ENCODE results near the gene TOMM70. TPM values are rescaled to one million over a fixed set of nuclear protein-coding genes. Genes with fewer than 3 reads are reported as not detected.

The TOMM70 gene
- polyA plus RNA-seq, 3 donors from 2014 or later, result 10.0 to 15.4 (median 11.2) TPM

DNA sequence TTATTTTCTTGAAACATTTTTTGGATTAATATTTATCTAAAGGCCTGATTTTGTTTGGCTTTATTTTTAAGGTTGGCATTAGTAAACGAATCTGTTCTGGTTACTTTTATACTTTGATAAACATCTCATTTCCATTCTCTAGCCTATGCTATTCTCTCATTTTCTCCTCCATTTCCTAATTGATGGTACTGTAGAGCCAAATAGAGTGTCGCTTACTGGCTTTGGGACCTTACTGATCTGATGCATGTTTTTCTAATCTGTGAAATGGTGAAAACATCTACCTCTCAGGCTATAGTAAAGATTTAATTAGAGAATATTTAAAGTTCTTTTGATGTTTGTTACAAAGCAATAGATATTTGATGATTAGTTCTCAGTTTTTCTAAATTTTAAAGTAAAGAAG is 2.0 kb upstream of the TOMM70 start:
- H3K9me3 Mint-ChIP-seq, result peaks cover 2 to 9% (median 6%) of the 10 kb centered on the region in 6 donors
- H3K36me3 Mint-ChIP-seq, result peaks cover 6 to 8% (median 7%) of the 10 kb centered on the region in 3 donors
- no peak for DNase-seq
- peaks cover 34 to 51% of the 10 kb centered on the region in 2 donors for H3K4me1 Mint-ChIP-seq
- H3K27me3 Mint-ChIP-seq (ENCODE audit: low read depth in 3 of 3), result peaks cover 0 to 7% (median 6%) of the 10 kb centered on the region in 3 donors
- H3K4me3 Mint-ChIP-seq, result peak overlapping the region in 4 of 5 donors; percentile 60 to 96 (median 84)
- H3K27ac Mint-ChIP-seq, result peak overlapping the region in 1 of 6 donors; percentile 45

DNA sequence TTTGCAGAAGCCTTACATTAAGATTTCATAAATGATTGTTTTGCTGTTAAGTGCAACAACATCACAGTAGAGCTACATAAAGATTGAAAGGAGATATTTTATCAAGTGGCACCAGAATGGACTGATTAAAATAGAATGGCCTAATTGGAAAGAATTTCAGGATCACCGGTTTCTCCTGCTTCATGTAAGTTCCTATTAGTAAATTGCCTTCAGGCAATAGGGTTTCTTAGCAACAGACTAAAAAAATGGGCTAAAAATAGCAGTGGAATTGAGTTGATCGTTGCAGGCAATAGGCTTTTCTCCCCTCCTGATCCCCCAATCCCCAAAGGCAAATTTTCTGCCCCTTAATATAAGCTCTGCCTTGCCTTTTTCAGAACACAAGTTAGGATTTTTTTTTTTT is 1.4 kb upstream of the TOMM70 start:
- peaks cover under 1 to 2% (median under 1%) of the 10 kb centered on the region in 6 donors for H3K9me3 Mint-ChIP-seq
- peaks cover under 1 to 1% (median 1%) of the 10 kb centered on the region in 3 donors for H3K36me3 Mint-ChIP-seq
- peaks cover 36 to 58% of the 10 kb centered on the region in 2 donors for H3K4me1 Mint-ChIP-seq
- peak overlapping the region; percentile 81 to 95 (median 91) for H3K27ac Mint-ChIP-seq
- peaks cover 0 to 7% (median 6%) of the 10 kb centered on the region in 3 donors for H3K27me3 Mint-ChIP-seq (ENCODE audit: low read depth in 3 of 3)
- DNase-seq, result no peak
- peak overlapping the region; percentile 94 to 98 (median 96) for H3K4me3 Mint-ChIP-seq

DNA sequence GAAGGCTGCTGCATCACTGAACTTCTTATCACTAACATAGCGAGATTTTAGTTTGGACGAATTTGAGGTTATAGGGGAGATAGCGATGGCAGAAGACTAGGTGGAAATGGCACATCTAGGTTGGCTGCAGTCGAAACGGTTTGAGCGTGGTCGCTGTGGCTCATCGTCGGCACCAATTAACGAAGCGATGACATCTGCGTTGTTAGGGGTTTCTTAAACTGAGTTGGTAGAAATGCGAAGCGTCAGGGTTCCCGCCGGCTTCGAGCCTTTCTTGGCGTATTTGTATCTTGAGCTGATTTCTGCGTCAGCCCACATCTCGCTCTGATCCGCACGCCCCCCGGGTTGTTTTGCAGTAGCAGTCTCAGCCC is 769 bp upstream of the TOMM70 start:
- Mint-ChIP-seq H3K27me3 (ENCODE audit: low read depth in 3 of 3) (peaks cover 0 to 7% (median 6%) of the 10 kb centered on the region in 3 donors), H3K9me3 (no peaks in the 10 kb centered on the region), H3K27ac (peak overlapping the region; percentile 81 to 95 (median 91)), H3K4me1 (peaks cover 36 to 64% of the 10 kb centered on the region in 2 donors), H3K36me3 (no peaks in the 10 kb centered on the region), H3K4me3 (peak overlapping the region; percentile 94 to 98 (median 96))
- DNase-seq, result no peak

DNA sequence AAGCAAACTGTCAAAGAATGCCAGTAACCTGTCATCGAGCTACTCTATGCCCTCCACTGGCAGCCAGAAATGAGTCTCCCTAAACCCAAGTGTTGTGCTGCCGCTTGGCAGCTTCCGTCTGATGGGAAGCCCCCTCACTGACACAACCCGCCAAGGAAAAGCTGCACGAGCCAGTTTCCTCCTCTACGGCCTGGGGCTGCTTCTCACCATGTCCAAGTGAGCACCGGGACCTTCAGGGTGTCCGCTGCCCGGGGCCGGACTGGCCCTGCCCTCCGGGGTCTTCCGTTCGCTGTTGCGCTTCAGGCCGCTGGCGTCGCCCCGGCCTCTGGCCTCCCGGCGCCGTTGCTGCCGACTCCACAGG is 490 bp downstream of the TOMM70 start:
- Mint-ChIP-seq H3K4me3 (peak overlapping the region; percentile 94 to 98 (median 96)), H3K27ac (peak overlapping the region; percentile 79 to 94 (median 87)), H3K4me1 (peaks cover 39 to 76% of the 10 kb centered on the region in 2 donors), H3K27me3 (ENCODE audit: low read depth in 3 of 3) (peaks cover 0 to 7% (median 6%) of the 10 kb centered on the region in 3 donors), H3K9me3 (no peaks in the 10 kb centered on the region), H3K36me3 (no peaks in the 10 kb centered on the region)
- peak in 1 of 3 donors; percentile 25 for DNase-seq

DNA sequence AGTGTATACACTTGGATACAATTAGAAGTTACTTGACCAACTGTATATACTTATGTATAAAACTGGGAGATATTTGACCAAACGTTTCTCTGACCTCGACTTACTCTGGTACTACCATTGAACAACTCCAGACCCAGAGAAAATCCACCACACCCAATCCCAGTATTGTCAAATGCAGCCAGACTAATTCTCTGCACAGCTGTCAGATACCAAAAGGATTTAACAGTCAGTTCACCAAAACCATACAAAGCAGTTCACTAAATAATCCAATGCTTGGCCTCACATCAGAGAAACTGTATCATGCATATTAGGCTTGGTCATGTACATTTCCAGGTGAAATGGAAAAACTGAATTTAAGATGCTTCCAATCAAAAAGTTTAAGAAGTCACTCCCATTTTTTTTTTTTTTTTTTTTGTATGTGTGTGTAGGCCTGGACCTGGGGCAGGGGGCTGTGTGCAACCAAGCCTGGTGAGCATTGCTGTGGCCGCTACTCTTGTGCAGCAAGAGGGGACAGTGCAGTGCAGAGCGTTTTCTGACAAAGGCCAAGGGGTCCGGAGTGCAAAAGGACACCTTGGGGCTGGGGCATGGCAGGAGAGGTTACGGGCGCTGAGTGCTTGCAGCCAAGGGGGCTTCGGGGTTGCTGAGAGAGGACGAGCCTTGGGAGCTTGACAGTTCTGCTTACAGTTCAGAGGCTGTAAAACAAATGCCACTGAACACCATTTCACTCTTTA is 1.4 kb downstream of the TOMM70 start:
- DNase-seq, result no peak
- Mint-ChIP-seq H3K27ac (peak overlapping the region; percentile 67 to 93 (median 80)), H3K9me3 (no peaks in the 10 kb centered on the region), H3K4me1 (peaks cover 39 to 76% of the 10 kb centered on the region in 2 donors), H3K4me3 (peak overlapping the region; percentile 94 to 98 (median 96)), H3K27me3 (ENCODE audit: low read depth in 3 of 3) (peaks cover 0 to 7% (median 5%) of the 10 kb centered on the region in 3 donors), H3K36me3 (no peaks in the 10 kb centered on the region)

DNA sequence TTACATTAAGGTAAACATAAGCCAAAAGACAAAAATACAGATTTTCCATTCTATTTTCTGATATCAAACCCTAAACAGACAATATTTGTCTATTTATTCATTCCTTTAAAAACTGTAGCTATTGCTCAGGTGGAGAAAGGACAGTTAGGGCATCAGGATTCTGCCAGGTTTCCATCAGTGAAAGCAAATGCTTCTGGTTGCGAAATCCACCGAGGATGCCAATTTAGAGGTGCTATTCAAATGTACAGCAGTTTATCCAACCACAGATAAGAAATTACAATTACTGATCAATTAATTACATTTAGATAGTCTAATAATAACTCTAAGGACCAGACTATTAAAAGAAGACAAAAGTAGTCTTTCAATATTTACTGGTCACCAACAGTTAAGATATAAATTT is 3.9 kb downstream of the TOMM70 start:
- Mint-ChIP-seq H3K36me3 (no peaks in the 10 kb centered on the region), H3K4me1 (peaks cover 36 to 72% of the 10 kb centered on the region in 2 donors), H3K9me3 (no peaks in the 10 kb centered on the region), H3K4me3 (no peak overlapping the region), H3K27me3 (ENCODE audit: low read depth in 3 of 3) (peaks cover 0 to 7% (median 4%) of the 10 kb centered on the region in 3 donors), H3K27ac (no peak overlapping the region)
- DNase-seq, result no peak

DNA sequence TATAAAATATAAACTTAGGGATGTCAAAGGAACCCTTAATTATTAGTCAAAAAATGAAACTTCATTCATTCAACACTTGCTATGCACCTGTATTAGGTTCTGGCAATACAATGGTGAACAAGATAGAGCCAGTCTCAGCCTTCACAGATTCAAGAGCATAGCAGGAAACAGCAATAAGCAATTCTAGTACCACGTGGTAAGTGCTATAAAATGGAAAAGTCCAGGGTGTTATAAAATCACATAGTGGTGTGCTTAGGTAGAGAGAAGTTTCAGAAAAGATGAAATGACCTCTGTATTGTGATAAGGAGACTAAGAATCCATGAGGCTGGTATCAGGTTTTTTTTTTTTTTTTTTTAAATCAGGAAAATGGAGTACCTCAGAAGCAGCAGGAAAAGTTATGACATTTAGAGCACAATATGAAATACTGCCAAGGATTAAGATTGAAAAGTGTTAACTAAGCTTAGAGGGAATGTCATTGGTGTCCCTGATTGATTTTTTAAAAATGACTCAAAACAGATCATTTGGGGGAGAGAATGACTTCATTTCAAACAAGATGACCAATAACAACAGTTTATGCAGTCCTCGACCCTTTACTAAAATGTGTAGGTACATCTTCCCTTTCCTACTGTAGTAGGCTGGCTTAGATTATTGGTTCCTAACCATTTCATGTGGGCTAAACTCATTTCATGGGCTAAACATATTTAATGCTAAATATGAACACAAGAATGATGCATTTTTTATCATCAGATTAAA is 5.0 kb downstream of the TOMM70 start:
- no peaks in the 10 kb centered on the region for H3K36me3 Mint-ChIP-seq
- peaks cover 0 to 1% (median under 1%) of the 10 kb centered on the region in 3 donors for H3K27me3 Mint-ChIP-seq (ENCODE audit: low read depth in 3 of 3)
- H3K27ac Mint-ChIP-seq, result peak overlapping the region in 1 of 6 donors; percentile 45
- H3K9me3 Mint-ChIP-seq, result no peaks in the 10 kb centered on the region
- no peak overlapping the region for H3K4me3 Mint-ChIP-seq
- peaks cover 30 to 62% of the 10 kb centered on the region in 2 donors for H3K4me1 Mint-ChIP-seq
- no peak for DNase-seq

DNA sequence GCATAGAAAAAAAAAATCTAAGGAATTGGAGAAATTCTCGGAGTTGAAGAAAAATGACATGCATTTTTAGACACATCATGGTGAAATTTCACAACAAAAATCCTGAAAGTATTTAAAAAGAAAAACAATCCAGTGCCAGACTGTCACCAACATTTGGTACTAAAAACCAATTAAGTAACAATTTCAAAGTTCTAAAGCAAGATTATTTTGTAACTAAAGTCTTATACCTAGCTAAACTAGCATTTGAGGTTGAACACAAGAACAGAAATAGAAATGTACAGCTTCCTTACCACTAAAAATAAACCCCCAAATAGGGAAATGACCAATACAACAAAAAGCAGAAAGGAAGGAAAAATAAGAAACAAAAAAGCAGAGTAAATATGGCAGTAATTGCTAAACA is 11.9 kb downstream of the TOMM70 start:
- no peaks in the 10 kb centered on the region for H3K27me3 Mint-ChIP-seq (ENCODE audit: low read depth in 3 of 3)
- peaks cover 2 to 10% (median 5%) of the 10 kb centered on the region in 6 donors for H3K9me3 Mint-ChIP-seq
- H3K4me1 Mint-ChIP-seq, result peaks cover 7 to 30% of the 10 kb centered on the region in 2 donors
- no peak for DNase-seq
- peaks cover 12 to 22% (median 16%) of the 10 kb centered on the region in 3 donors for H3K36me3 Mint-ChIP-seq
- no peak overlapping the region for H3K27ac Mint-ChIP-seq
- H3K4me3 Mint-ChIP-seq, result no peak overlapping the region

DNA sequence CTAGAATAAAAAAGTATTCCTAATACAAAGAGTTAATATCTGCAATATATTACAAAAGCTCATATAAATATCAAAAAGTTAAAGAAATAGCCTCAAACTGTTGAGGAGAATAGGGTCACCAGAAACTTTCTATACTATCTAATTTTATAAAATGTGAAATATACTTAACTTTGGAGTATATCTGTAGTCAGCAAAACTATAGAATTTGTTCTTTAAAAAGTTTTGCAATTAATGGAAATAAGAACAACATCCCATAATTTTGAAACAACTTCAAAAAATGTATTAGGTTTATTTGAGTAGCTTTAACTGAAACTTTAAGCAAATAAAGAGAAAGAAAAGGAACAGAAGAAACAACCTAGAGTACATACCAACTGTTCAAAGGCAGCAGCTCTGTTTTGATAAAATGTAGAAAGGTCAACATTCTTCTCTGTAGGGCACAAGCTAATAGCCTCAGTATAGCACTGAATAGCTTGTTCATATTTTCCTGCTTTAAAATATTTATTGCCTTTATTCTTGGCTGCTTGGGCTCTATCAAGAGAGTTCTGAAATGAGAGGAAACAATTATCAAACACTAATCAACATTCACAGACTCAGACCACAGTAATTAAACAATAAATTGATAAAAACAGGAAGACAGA is 14.3 kb downstream of the TOMM70 start:
- Mint-ChIP-seq H3K4me3 (no peak overlapping the region), H3K27me3 (ENCODE audit: low read depth in 3 of 3) (no peaks in the 10 kb centered on the region), H3K36me3 (peaks cover 12 to 30% (median 16%) of the 10 kb centered on the region in 3 donors), H3K4me1 (peaks cover 4 to 19% of the 10 kb centered on the region in 2 donors), H3K9me3 (peaks cover 2 to 10% (median 5%) of the 10 kb centered on the region in 6 donors), H3K27ac (peak overlapping the region in 1 of 6 donors; percentile 40)
- DNase-seq, result no peak

DNA sequence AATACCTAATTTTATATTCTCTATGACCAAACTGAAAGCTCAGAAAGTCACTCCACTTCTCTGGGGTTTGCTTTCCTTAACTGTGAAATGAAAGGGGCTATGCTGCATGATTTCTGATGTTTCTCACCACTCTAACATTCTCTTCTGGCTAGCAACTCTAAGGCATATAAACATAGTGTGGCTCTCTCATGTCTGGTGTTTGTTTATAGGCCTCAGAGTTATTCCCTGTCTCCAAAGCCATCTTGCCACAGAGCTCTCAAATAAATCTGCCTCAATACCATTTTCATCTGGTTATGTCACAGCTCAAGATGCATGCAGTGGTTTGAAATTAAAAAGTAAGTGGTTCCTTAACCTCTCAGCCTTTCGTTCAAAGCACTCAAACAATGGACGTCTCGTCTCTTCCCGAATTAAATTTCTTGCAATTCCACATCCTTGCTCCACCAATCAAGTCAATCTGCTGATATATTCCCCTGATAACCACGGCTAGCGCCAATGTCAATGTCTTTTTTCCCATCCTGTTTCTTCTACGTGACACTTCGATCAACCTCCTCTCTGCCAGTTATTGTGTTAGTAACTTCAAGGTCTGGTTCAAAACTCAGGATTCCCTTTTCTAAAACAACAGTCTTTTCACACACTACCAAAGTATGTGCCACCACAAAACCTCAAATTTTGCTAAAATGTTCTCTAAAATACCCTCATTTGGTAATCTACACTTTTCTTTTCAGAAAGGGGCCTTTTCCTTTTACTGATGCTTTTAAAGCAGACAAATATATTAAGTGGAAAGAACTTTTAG is 16.0 kb downstream of the TOMM70 start:
- H3K4me3 Mint-ChIP-seq, result no peak overlapping the region
- peaks cover 2 to 10% (median 5%) of the 10 kb centered on the region in 6 donors for H3K9me3 Mint-ChIP-seq
- H3K4me1 Mint-ChIP-seq, result peaks cover 4 to 19% of the 10 kb centered on the region in 2 donors
- peak overlapping the region in 1 of 6 donors; percentile 16 for H3K27ac Mint-ChIP-seq
- no peaks in the 10 kb centered on the region for H3K27me3 Mint-ChIP-seq (ENCODE audit: low read depth in 3 of 3)
- H3K36me3 Mint-ChIP-seq, result peaks cover 12 to 40% (median 22%) of the 10 kb centered on the region in 3 donors
- DNase-seq, result no peak

DNA sequence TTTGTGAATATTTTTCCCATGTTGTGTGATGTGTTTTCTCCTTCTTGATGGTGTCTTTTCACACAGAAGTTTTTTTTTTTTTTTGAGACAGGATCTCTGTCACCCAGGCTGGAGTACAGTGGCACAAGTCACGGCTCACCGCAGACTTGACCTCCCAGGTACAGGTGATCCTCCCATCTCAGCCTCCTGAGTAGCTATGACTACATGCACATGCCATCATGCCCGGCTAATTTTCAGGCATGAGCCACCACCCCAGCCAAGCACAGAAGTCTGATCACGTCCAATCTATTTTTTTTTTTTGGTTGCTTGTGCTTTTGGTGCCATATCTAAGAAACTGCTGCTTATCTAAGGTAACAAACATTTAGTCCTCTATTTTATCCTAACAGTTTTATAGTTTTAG is 24.6 kb downstream of the TOMM70 start:
- Mint-ChIP-seq H3K9me3 (no peaks in the 10 kb centered on the region), H3K4me1 (no peaks in the 10 kb centered on the region), H3K4me3 (no peak overlapping the region), H3K27ac (no peak overlapping the region), H3K36me3 (peaks cover 0 to 49% (median 10%) of the 10 kb centered on the region in 3 donors), H3K27me3 (ENCODE audit: low read depth in 3 of 3) (no peaks in the 10 kb centered on the region)
- DNase-seq, result no peak

DNA sequence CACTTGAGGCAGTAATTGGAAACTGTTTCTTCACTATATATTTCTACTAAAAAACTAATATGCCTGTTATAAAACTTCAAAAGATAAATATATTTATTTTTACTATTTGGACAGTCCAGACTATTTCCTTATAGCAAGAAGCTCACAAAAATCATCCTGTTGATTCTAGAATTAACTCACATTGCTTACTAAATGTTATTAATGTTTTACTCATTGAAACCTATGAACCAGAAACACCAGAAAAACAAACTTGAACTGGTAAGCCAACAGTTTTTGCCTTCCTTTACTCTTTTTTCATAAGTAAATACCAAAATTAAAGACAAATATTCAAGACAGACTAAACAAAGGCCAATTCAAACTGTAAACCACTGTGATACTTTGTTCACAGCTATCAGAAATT is 26.4 kb downstream of the TOMM70 start:
- no peaks in the 10 kb centered on the region for H3K4me1 Mint-ChIP-seq
- H3K9me3 Mint-ChIP-seq, result no peaks in the 10 kb centered on the region
- H3K36me3 Mint-ChIP-seq, result peaks cover 0 to 38% (median 4%) of the 10 kb centered on the region in 3 donors
- no peak for DNase-seq
- no peaks in the 10 kb centered on the region for H3K27me3 Mint-ChIP-seq (ENCODE audit: low read depth in 3 of 3)
- H3K4me3 Mint-ChIP-seq, result no peak overlapping the region
- no peak overlapping the region for H3K27ac Mint-ChIP-seq

DNA sequence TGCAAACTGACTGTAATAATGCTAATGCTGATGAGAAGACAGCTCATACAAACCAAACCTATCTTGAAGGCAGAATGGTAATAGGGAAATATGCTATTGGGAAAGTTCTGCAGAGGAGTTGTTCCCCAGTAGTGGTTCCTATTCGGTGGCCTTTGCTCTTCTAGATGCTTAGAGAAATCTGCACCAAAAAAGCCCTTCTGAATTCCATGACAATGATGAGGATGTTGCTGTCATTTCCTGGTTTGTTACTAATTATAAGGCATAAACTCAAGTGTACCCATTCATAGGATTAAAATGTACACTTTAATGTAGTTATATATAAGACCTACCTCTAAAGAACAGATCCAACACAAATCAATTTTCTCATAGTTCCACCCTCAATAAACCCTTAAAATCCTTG is 30.1 kb downstream of the TOMM70 start:
- H3K36me3 Mint-ChIP-seq, result peaks cover 3 to 30% (median 4%) of the 10 kb centered on the region in 3 donors
- DNase-seq, result no peak
- H3K27me3 Mint-ChIP-seq (ENCODE audit: low read depth in 3 of 3), result peaks cover 0 to 2% (median 0%) of the 10 kb centered on the region in 3 donors
- H3K9me3 Mint-ChIP-seq, result no peaks in the 10 kb centered on the region
- H3K27ac Mint-ChIP-seq, result peak overlapping the region in 1 of 6 donors; percentile 22
- H3K4me3 Mint-ChIP-seq, result no peak overlapping the region
- no peaks in the 10 kb centered on the region for H3K4me1 Mint-ChIP-seq
